Endothelial cell of umbilical vein (primary cell): ENCODE measurements around the gene AFAP1L2. TPM values are rescaled to one million over a fixed set of nuclear protein-coding genes. Genes with fewer than 3 reads are reported as not detected.

Experiments used
- BruUV-seq: library from RNA; stranded (reverse); fragments of 400-500 nt; replicated peaks from 2 replicates; lab custom pipeline; 2021; lab: Mats Ljungman, UMichigan
- CTCF ChIA-PET: fragments of 300-600, 350-600 bp; sonication (Branson Sonifier 250); formaldehyde crosslinking; loops from one replicate; lab custom pipeline; 2021; ENCODE audit warnings: antibody characterized with exemption, inconsistent platforms; lab: Charles Lee
- POLR2A ChIA-PET: fragments of 300-600, 350-600 bp; sonication (Branson Sonifier 250); formaldehyde crosslinking; loops from one replicate; lab custom pipeline; 2021; ENCODE audit warnings: antibody characterized with exemption, inconsistent platforms; lab: Charles Lee
- DNase-seq: peaks from one replicate; pipeline ENCODE4 v3.0.0-alpha.2; 2011; ENCODE audit warnings: low read depth, low spot score
- FAIRE-seq: peaks from 2 replicates; lab custom pipeline; 2011; peaks lifted over from hg19 to GRCh38; lab: Jason Lieb, UNC
- H2AFZ ChIP-seq: 2 replicates; pipeline ENCODE4 v1.6.0; 2012; ENCODE audit warnings: low read depth, low read length, control low read depth, inconsistent platforms
- H3K27ac ChIP-seq: 2 replicates; pipeline ENCODE4 v1.5.1; 2011; ENCODE audit warnings: low read depth, mild to moderate bottlenecking, control low read depth, low read length, moderate library complexity; ENCODE audit not compliant: insufficient read depth
- H3K27me3 ChIP-seq, 2 experiments: 2 replicates each; pipeline versions ENCODE4 v1.6.0 to v1.6.1; 2011; ENCODE audit warnings: low read length in 2 of 2, mixed read lengths in 1 of 2; ENCODE audit not compliant: control insufficient read depth in 2 of 2, insufficient read depth in 2 of 2
- H3K36me3 ChIP-seq, 2 experiments: 2 replicates in 1 of 2; 3 replicates in 1 of 2; pipeline ENCODE4 v1.5.1; 2011; ENCODE audit warnings: low read length in 2 of 2, mild to moderate bottlenecking in 1 of 2, moderate library complexity in 1 of 2; ENCODE audit not compliant: control insufficient read depth in 2 of 2, insufficient read depth in 2 of 2; ENCODE audit errors: extremely low read depth in 1 of 2
- H3K4me1 ChIP-seq: 3 replicates; pipeline ENCODE4 v1.5.1; 2011; ENCODE audit warnings: mild to moderate bottlenecking, low read length; ENCODE audit not compliant: control insufficient read depth, insufficient read depth; ENCODE audit errors: extremely low read depth
- H3K4me2 ChIP-seq: 2 replicates; pipeline ENCODE4 v1.6.1; 2011; ENCODE audit warnings: low read length, control low read depth, mixed read lengths; ENCODE audit not compliant: insufficient read depth
- H3K4me3 ChIP-seq, 3 experiments: fragments of 200-600 bp in 1 of 3; sonication (generic), shearing (Covaris generic) in 1 of 3; replicated peaks in 1 of 3; 2 replicates each; pipeline ENCODE4 v1.5.1; 2011 to 2016; ENCODE audit warnings: control low read depth in 3 of 3, low read length in 3 of 3, mild to moderate bottlenecking in 2 of 3, inconsistent platforms in 1 of 3, low read depth in 1 of 3, moderate library complexity in 1 of 3; ENCODE audit not compliant: insufficient read depth in 1 of 3
- H3K79me2 ChIP-seq: 2 replicates; pipeline ENCODE4 v1.6.0; 2012; ENCODE audit warnings: low read length, inconsistent platforms; ENCODE audit not compliant: control insufficient read depth, insufficient read depth
- H3K9ac ChIP-seq: replicated peaks from 2 replicates; pipeline ENCODE3; 2011; ENCODE audit warnings: low read length, control low read depth; ENCODE audit not compliant: insufficient read depth; ENCODE audit errors: extremely low read depth
- H3K9me1 ChIP-seq: replicated peaks from 3 replicates; pipeline ENCODE4 v1.6.0; 2011; ENCODE audit warnings: mild to moderate bottlenecking, low read length; ENCODE audit not compliant: control insufficient read depth, insufficient read depth; ENCODE audit errors: extremely low read depth
- H3K9me3 ChIP-seq: replicated peaks from 2 replicates; pipeline ENCODE4 v1.5.1; 2012; ENCODE audit warnings: low read length, inconsistent platforms; ENCODE audit not compliant: control insufficient read depth, insufficient read depth
- H4K20me1 ChIP-seq: replicated peaks from 2 replicates; pipeline ENCODE3; 2011; ENCODE audit warnings: mild to moderate bottlenecking, low read length; ENCODE audit not compliant: control insufficient read depth, insufficient read depth; ENCODE audit errors: extremely low read depth
- EZH2 ChIP-seq: IDR thresholded peaks from 2 replicates; pipeline ENCODE4 v1.6.1; 2012; ENCODE audit warnings: borderline replicate concordance, low read depth, mild to moderate bottlenecking, moderate library complexity, low read length, inconsistent platforms; ENCODE audit not compliant: severe bottlenecking
- FOS ChIP-seq: IDR thresholded peaks from 2 replicates; pipeline ENCODE4 v1.6.1; 2011; ENCODE audit warnings: mild to moderate bottlenecking, low read length, moderate library complexity, borderline replicate concordance; ENCODE audit not compliant: insufficient read depth
- GATA2 ChIP-seq: IDR thresholded peaks from 2 replicates; pipeline ENCODE4 v1.7.0; 2011; ENCODE audit warnings: low read depth, mild to moderate bottlenecking, moderate library complexity, mixed read lengths, low read length; ENCODE audit not compliant: insufficient read length, insufficient read depth
- JUN ChIP-seq: IDR thresholded peaks from 2 replicates; pipeline ENCODE4 v1.6.1; 2011; ENCODE audit warnings: borderline replicate concordance, low read depth; ENCODE audit not compliant: insufficient read length, insufficient read depth
- MYC ChIP-seq: IDR thresholded peaks from one replicate; pipeline ENCODE4 v1.6.1; 2011; ENCODE audit warnings: mild to moderate bottlenecking, low read depth, low read length
- POLR2A ChIP-seq: IDR thresholded peaks from 2 replicates; pipeline ENCODE4 v1.6.1; 2012; ENCODE audit warnings: low read depth, mild to moderate bottlenecking, control low read depth, low read length
- POLR2AphosphoS5 ChIP-seq: IDR thresholded peaks from 2 replicates; pipeline ENCODE4 v1.6.1; 2012; ENCODE audit warnings: low read depth, mild to moderate bottlenecking, control low read depth, low read length, moderate library complexity; ENCODE audit not compliant: insufficient read depth
- dilution Hi-C: fragments of 300-500 bp; cut with MboI; formaldehyde crosslinking; loops from one replicate; pipeline ENCODE4 v1.15.0; 2019; ENCODE audit warnings: low sequenced_read_pairs; ENCODE audit not compliant: extremely low pct_ligation_motif_present
- intact Hi-C: fragments of 100-400 bp; cut with micrococcal nuclease; formaldehyde crosslinking; loops from one replicate; pipeline ENCODE4 v1.10.0; 2022
- polyA plus RNA-seq, 4 experiments: library from polyadenylated mRNA; depleted of rRNA in 3 of 4; stranded (reverse) in 3 of 4; unstranded in 1 of 4; fragments of >200 nt; gene quantifications; 2 replicates each; pipeline versions ENCODE4 v1.2.1 to v1.2.3, GENCODE V29; 2011 to 2012; ENCODE audit warnings: missing spikeins in 1 of 4
- total RNA-seq: library from RNA; stranded (reverse); gene quantifications from 2 replicates; pipeline ENCODE4 v1.2.3, GENCODE V29; 2021
- TF ChIP-seq, protein P1 (sequence below): IDR thresholded peaks from 2 replicates; pipeline ENCODE4 v1.6.1; 2011; ENCODE audit not compliant: insufficient read depth, insufficient read length
- TF ChIP-seq, protein P2 (sequence below), 2 donors: IDR thresholded peaks; 1 replicate in 1 of 2; 2 replicates in 1 of 2; pipeline ENCODE4 v1.5.1; 2011; ENCODE audit warnings: low read length in 2 of 2, mild to moderate bottlenecking in 2 of 2, moderate library complexity in 2 of 2, control low read depth in 1 of 2, inconsistent platforms in 1 of 2, low read depth in 1 of 2; ENCODE audit not compliant: insufficient read depth in 1 of 2; ENCODE audit errors: extremely low read depth in 1 of 2

AFAP1L2 gene
- total and polyA plus RNA-seq, 2 donors (not counting 3 experiments of a cell fraction or from before 2014, with no cell fraction given): 0.90 to 4.1 TPM

DNA sequence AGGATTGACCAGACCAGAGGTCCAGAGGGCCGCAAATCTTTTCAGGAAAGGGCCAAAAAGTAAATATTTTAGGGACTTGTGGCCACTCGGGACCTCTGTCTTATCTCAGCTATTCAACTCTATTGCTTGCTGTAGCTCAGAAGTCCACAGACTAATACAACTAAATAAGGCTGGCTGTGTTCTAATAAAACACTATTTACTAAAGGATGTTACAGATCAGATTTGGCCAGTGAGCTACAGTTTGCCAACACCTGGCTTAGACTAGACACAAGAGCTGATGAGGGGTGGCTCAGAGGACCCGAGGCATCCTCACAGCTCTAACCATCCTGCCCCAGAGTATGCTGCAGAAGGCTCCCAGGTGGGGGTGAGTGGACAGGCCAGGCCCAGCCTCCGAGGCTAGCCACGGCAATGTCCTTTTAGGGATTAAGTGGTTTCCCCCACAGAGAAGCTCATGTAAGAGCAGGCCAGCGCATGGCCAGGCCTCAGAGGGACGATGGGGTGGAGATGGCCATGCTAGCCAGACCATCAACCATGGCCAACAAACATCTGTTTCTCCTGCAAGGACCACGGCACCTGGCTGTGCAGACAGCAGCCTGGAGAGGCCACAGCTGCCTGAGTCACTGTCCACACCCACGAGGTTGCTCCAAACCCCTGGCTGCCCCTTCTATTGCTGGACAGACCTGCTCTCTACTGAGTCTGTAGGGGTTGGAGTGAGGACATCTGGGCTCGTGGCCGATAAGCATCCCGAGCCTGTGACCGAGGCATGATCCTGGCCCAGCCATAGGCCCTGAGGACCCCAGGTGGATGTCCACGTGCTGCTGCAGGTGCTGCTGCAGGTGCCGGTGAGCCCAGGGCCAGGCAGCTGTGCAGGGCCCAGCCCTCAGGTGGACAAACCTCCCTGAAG, 76.5 kb downstream of the AFAP1L2 start:
- H3K4me2 ChIP-seq: no peak overlapping the region
- H3K27me3 ChIP-seq: peaks cover 0 to 12% of the 10 kb centered on the region in 2 experiments
- FAIRE-seq (no peak), DNase-seq (no peak)
- ChIA-PET CTCF (interaction anchor here (3.5 kb wide), 1 partner anchor 24 kb away, joined by 17 read pairs; no protein-coding TSS in a partner anchor), POLR2A (no interaction called here)
- no peaks in the 10 kb centered on the region for H3K9me3 ChIP-seq
- dilution Hi-C loops: no loop called here
- TF ChIP-seq, protein P1, sequence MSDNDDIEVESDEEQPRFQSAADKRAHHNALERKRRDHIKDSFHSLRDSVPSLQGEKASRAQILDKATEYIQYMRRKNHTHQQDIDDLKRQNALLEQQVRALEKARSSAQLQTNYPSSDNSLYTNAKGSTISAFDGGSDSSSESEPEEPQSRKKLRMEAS: no peak
- TF ChIP-seq FOS (no peak), EZH2 (no peak), POLR2AphosphoS5 (no peak), JUN (no peak), POLR2A (no peak), GATA2 (no peak), MYC (no peak)
- TF ChIP-seq, protein P2, sequence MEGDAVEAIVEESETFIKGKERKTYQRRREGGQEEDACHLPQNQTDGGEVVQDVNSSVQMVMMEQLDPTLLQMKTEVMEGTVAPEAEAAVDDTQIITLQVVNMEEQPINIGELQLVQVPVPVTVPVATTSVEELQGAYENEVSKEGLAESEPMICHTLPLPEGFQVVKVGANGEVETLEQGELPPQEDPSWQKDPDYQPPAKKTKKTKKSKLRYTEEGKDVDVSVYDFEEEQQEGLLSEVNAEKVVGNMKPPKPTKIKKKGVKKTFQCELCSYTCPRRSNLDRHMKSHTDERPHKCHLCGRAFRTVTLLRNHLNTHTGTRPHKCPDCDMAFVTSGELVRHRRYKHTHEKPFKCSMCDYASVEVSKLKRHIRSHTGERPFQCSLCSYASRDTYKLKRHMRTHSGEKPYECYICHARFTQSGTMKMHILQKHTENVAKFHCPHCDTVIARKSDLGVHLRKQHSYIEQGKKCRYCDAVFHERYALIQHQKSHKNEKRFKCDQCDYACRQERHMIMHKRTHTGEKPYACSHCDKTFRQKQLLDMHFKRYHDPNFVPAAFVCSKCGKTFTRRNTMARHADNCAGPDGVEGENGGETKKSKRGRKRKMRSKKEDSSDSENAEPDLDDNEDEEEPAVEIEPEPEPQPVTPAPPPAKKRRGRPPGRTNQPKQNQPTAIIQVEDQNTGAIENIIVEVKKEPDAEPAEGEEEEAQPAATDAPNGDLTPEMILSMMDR (IDR thresholded peaks at IDR 0.05; ENCODE audit: extremely low read depth in 1 of 2, insufficient read depth in 1 of 2, low read depth in 1 of 2, low read length in 2 of 2): no peak
- intact Hi-C loops: no loop called here
- H3K4me3 ChIP-seq: no peak overlapping the region
- BruUV-seq: no TSS peak
- no peak overlapping the region for H3K9ac ChIP-seq
- H3K27ac ChIP-seq: no peak overlapping the region
- H3K9me1 ChIP-seq: no peaks in the 10 kb centered on the region
- H3K79me2 ChIP-seq: no peaks in the 10 kb centered on the region
- H3K36me3 ChIP-seq: no peaks in the 10 kb centered on the region
- no peaks in the 10 kb centered on the region for H3K4me1 ChIP-seq
- H4K20me1 ChIP-seq: no peaks in the 10 kb centered on the region
- H2AFZ ChIP-seq: no peak overlapping the region
